Embryonic facial prominence (tissue), 1 donor: Measurements from ENCODE around the gene SLC2A4RG.
A peak's percentile ranks its signal among the peaks of the same experiment; 100 is the strongest.
"Not testable (repeated sequence)": the region's sequence is repeated elsewhere in the genome, so short reads cannot be mapped to it uniquely, and the experiment has no call there.

Source experiments
- DNase-seq: peaks from one replicate; pipeline ENCODE4 v3.0.0-alpha.2; 2016; ENCODE audit errors: extremely low spot score

Gene SLC2A4RG

GRCh38 chr20:63775096-63775978 lies 35.8 kb downstream of the SLC2A4RG start:
- peak; percentile 59 for DNase-seq

- DNase-seq = not testable (repeated sequence)
Measured at GRCh38 chr20:63776875-63777274, 37.3 kb downstream of the SLC2A4RG start.

- DNase-seq = no peak
Measured at GRCh38 chr20:63777614-63778013, 38.0 kb downstream of the SLC2A4RG start.

- no peak for DNase-seq
Measured at GRCh38 chr20:63778034-63778752, 38.6 kb downstream of the SLC2A4RG start.

- DNase-seq = no peak
Measured at GRCh38 chr20:63778857-63779256, 39.3 kb downstream of the SLC2A4RG start.

- no peak for DNase-seq
Measured at GRCh38 chr20:63781181-63781580, 41.6 kb downstream of the SLC2A4RG start.

- DNase-seq = no peak
Measured at GRCh38 chr20:63782051-63782471, 42.5 kb downstream of the SLC2A4RG start.

- DNase-seq = no peak
Measured at GRCh38 chr20:63782521-63782971, 43.0 kb downstream of the SLC2A4RG start.

- no peak for DNase-seq
Measured at GRCh38 chr20:63783970-63784369, 44.4 kb downstream of the SLC2A4RG start.

GRCh38 chr20:63785691-63786131 lies 46.1 kb downstream of the SLC2A4RG start:
- no peak for DNase-seq

- no peak for DNase-seq
Measured at GRCh38 chr20:63787302-63787701, 47.7 kb downstream of the SLC2A4RG start.

GRCh38 chr20:63787749-63788148 lies 48.2 kb downstream of the SLC2A4RG start:
- no peak for DNase-seq

GRCh38 chr20:63789836-63790571 lies 50.4 kb downstream of the SLC2A4RG start:
- DNase-seq = no peak

- DNase-seq = no peak
Measured at GRCh38 chr20:63790572-63791168, 51.1 kb downstream of the SLC2A4RG start.

GRCh38 chr20:63791497-63792156 lies 52.1 kb downstream of the SLC2A4RG start:
- DNase-seq = no peak

GRCh38 chr20:63792866-63793265 lies 53.3 kb downstream of the SLC2A4RG start:
- no peak for DNase-seq
